HCT116 (cell line): ENCODE measurements around the gene BRD9. TPM values are rescaled to one million over a fixed set of nuclear protein-coding genes. Genes with fewer than 3 reads are reported as not detected.

ENCODE experiments used
- ATAC-seq: fragments of 200-7000 bp; cut with Tn5 transposase; 2 replicates; pipeline ENCODE4 v1.9.1; 2020; ENCODE audit warnings: mild to moderate bottlenecking, moderate library complexity
- BruUV-seq: library from RNA; stranded (reverse); fragments of 400-500 nt; replicated peaks from 2 replicates; lab custom pipeline; 2021; lab: Mats Ljungman, UMichigan
- CTCF ChIA-PET: fragments of 300-600 bp; sonication (Branson Sonifier 250); formaldehyde crosslinking; loops from one replicate; lab custom pipeline; 2021; ENCODE audit warnings: antibody characterized with exemption; lab: Charles Lee
- POLR2A ChIA-PET: fragments of 300-600, 350-600 bp; sonication (Branson Sonifier 250); formaldehyde crosslinking; loops from one replicate; lab custom pipeline; 2021; ENCODE audit warnings: antibody characterized with exemption; lab: Charles Lee
- RAD21 ChIA-PET, 2 experiments: fragments of 300-600 bp; sonication (Branson Sonifier 250); formaldehyde crosslinking; loops; one replicate each; lab custom pipeline; 2023; ENCODE audit warnings: low total read pairs in 2 of 2; ENCODE audit not compliant: uncharacterized antibody in 2 of 2, unreplicated experiment in 2 of 2, low non-redundant PET in 1 of 2; lab: Charles Lee
- DNase-seq: peaks from one replicate; pipeline ENCODE4 v3.0.0-alpha.2; 2010; ENCODE audit warnings: low read depth, low spot score
- H2AFZ ChIP-seq: fragments of 200-600 bp; shearing (Covaris generic), sonication (generic); 2 replicates; pipeline ENCODE4 v1.6.1; 2017; ENCODE audit warnings: low read depth, mixed run types, mixed read lengths, antibody characterized with exemption, low read length; ENCODE audit not compliant: poor library complexity, severe bottlenecking
- H3K27ac ChIP-seq: 2 replicates; pipeline ENCODE4 v1.5.1; 2012; ENCODE audit warnings: low read depth, low read length
- H3K27me3 ChIP-seq: fragments of 200-600 bp; sonication (generic); 2 replicates; pipeline ENCODE4 v1.6.1; 2016; ENCODE audit warnings: mixed run types, low read length, mixed read lengths; ENCODE audit not compliant: insufficient read depth
- H3K36me3 ChIP-seq, 2 experiments: fragments of 200-500 bp in 1 of 2; fragments of 200-600 bp in 1 of 2; sonication (Bioruptor generic) in 1 of 2; sonication (generic) in 1 of 2; 2 replicates each; pipeline versions ENCODE4 v1.5.1 to v1.6.1; 2014 to 2016; ENCODE audit warnings: low read length in 2 of 2, inconsistent platforms in 1 of 2, mixed read lengths in 1 of 2, mixed run types in 1 of 2; ENCODE audit not compliant: insufficient read depth in 2 of 2, control insufficient read depth in 1 of 2
- H3K4me1 ChIP-seq, 2 experiments: fragments of 200-600 bp in 1 of 2; sonication (generic) in 1 of 2; 2 replicates each; pipeline versions ENCODE4 v1.5.1 to v1.6.1; 2012 to 2017; ENCODE audit warnings: low read length in 2 of 2, inconsistent platforms in 1 of 2, mild to moderate bottlenecking in 1 of 2, mixed read lengths in 1 of 2, mixed run types in 1 of 2, moderate library complexity in 1 of 2; ENCODE audit not compliant: insufficient read depth in 2 of 2, control insufficient read depth in 1 of 2
- H3K4me2 ChIP-seq: fragments of 200-600 bp; sonication (generic); 2 replicates; pipeline ENCODE4 v1.6.1; 2017; ENCODE audit warnings: mixed run types, low read length, mixed read lengths
- H3K4me3 ChIP-seq, 2 experiments: fragments of 200-600 bp in 1 of 2; sonication (generic) in 1 of 2; replicated peaks in 1 of 2; 2 replicates each; pipeline ENCODE4 v1.5.1; 2011 to 2016; ENCODE audit warnings: low read length in 2 of 2, control low read depth in 1 of 2, low read depth in 1 of 2, mild to moderate bottlenecking in 1 of 2, mixed read lengths in 1 of 2, mixed run types in 1 of 2
- H3K79me2 ChIP-seq: fragments of 200-600 bp; sonication (generic); 2 replicates; pipeline ENCODE4 v1.6.1; 2017; ENCODE audit warnings: mild to moderate bottlenecking, mixed run types, low read length, moderate library complexity, mixed read lengths; ENCODE audit not compliant: insufficient read depth
- H3K9ac ChIP-seq: fragments of 200-600 bp; sonication (generic); 2 replicates; pipeline ENCODE4 v1.6.1; 2016; ENCODE audit warnings: low read length, mixed read lengths
- H3K9me2 ChIP-seq: fragments of 200-600 bp; sonication (generic), shearing (Covaris generic); 2 replicates; pipeline ENCODE4 v1.6.1; 2017; ENCODE audit warnings: mixed run types, mild to moderate bottlenecking, moderate library complexity; ENCODE audit not compliant: insufficient read depth
- H3K9me3 ChIP-seq, 2 experiments: fragments of 200-500 bp in 1 of 2; fragments of 200-600 bp in 1 of 2; sonication (Bioruptor generic) in 1 of 2; sonication (generic) in 1 of 2; 2 replicates each; pipeline ENCODE4 v1.6.1; 2014 to 2017; ENCODE audit warnings: low read length in 2 of 2, mixed read lengths in 2 of 2, inconsistent platforms in 1 of 2, low read depth in 1 of 2, mild to moderate bottlenecking in 1 of 2, mixed run types in 1 of 2, moderate library complexity in 1 of 2; ENCODE audit not compliant: control insufficient read depth in 1 of 2, insufficient read depth in 1 of 2
- H4K20me1 ChIP-seq: fragments of 200-600 bp; sonication (generic), shearing (Covaris generic); 2 replicates; pipeline ENCODE4 v1.6.1; 2017; ENCODE audit warnings: mixed run types, mild to moderate bottlenecking, moderate library complexity; ENCODE audit not compliant: insufficient read depth
- CBX3 ChIP-seq: IDR thresholded peaks from 2 replicates; pipeline ENCODE4 v1.6.1; 2012; ENCODE audit warnings: low read depth
- CEBPB ChIP-seq: IDR thresholded peaks from 2 replicates; pipeline ENCODE4 v1.6.1; 2012; ENCODE audit warnings: low read depth
- EZH2 ChIP-seq: fragments of 200-600 bp; sonication (generic); IDR thresholded peaks from 2 replicates; pipeline ENCODE4 v1.6.1; 2017; ENCODE audit warnings: antibody characterized with exemption, mixed run types
- EZH2phosphoT487 ChIP-seq: fragments of 200-600 bp; IDR thresholded peaks from 2 replicates; pipeline ENCODE4 v1.6.1; 2018; ENCODE audit warnings: antibody characterized with exemption, borderline replicate concordance
- FOSL1 ChIP-seq: IDR thresholded peaks from 2 replicates; pipeline ENCODE4 v1.6.1; 2012; ENCODE audit warnings: low read depth
- JUND ChIP-seq: IDR thresholded peaks from 2 replicates; pipeline ENCODE4 v1.6.1; 2012
- POLR2AphosphoS5 ChIP-seq: IDR thresholded peaks from 2 replicates; pipeline ENCODE4 v1.6.1; 2011; ENCODE audit warnings: mild to moderate bottlenecking, low read depth, low read length, moderate library complexity
- SIN3A ChIP-seq: IDR thresholded peaks from 2 replicates; pipeline ENCODE4 v1.6.1; 2012; ENCODE audit warnings: low read depth
- SP1 ChIP-seq: IDR thresholded peaks from 2 replicates; pipeline ENCODE4 v1.6.1; 2012; ENCODE audit warnings: low read depth
- SRF ChIP-seq: IDR thresholded peaks from 2 replicates; pipeline ENCODE4 v1.6.1; 2012; ENCODE audit warnings: low read depth
- TCF7L2 ChIP-seq: IDR thresholded peaks from 2 replicates; pipeline ENCODE4 v1.7.0; 2011; ENCODE audit warnings: borderline replicate concordance, inconsistent platforms; ENCODE audit not compliant: insufficient read depth, insufficient read length; ENCODE audit errors: extremely low read depth
- YY1 ChIP-seq: IDR thresholded peaks from 2 replicates; pipeline ENCODE4 v1.6.1; 2011; ENCODE audit warnings: low read length, low read depth, moderate library complexity, mild to moderate bottlenecking; ENCODE audit not compliant: insufficient replicate concordance; ENCODE audit errors: extremely low read depth
- ZNF274 ChIP-seq: fragments of 200-500 bp; sonication (Bioruptor generic); IDR thresholded peaks from 2 replicates; pipeline ENCODE4 v1.6.1; 2014; ENCODE audit warnings: mild to moderate bottlenecking, low read depth, low read length, inconsistent platforms
- intact Hi-C: fragments of 100-400 bp; cut with micrococcal nuclease; formaldehyde crosslinking; loops from 2 replicates; pipeline ENCODE4 v1.10.0; 2022
- total RNA-seq: library from RNA; stranded (reverse); gene quantifications from one replicate; pipeline ENCODE4 v1.2.1, GENCODE V29; 2021; ENCODE audit not compliant: unreplicated experiment
- TF ChIP-seq, protein P1 (sequence below): IDR thresholded peaks from 2 replicates; pipeline ENCODE4 v1.6.1; 2012
- TF ChIP-seq, protein P2 (sequence below): IDR thresholded peaks from 2 replicates; pipeline ENCODE4 v1.6.1; 2012; ENCODE audit warnings: low read depth

BRD9 gene
- total RNA-seq, 1 experiment from 2014 or later = 54.6 TPM

DNA sequence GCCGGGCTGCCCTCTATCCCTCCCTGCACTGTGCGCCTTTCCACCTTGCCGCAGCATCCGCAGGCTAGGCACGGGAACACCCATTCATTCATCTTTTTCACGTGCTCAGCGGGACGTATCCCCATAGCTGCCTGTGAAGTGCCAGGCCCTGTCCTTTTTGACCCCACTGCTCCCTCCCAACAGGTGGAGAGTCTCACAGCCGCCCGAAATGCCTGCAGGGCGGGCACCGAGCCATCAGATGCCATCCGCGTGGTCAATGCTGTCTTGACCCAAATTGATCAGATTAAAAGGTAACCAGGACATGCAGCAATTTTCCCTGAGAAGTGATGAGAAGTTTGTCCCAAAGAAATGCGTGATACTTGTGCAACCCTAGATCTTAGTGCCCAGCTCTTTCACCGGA is 15.6 kb upstream of the BRD9 start:
- Histone ChIP-seq H3K36me3 (peaks cover 32 to 51% of the 10 kb centered on the region in 2 experiments), H3K9me2 (no peaks in the 10 kb centered on the region), H3K9ac (no peak overlapping the region), H3K4me1 (peaks cover 14 to 27% of the 10 kb centered on the region in 2 experiments), H3K79me2 (peaks cover 20% of the 10 kb centered on the region), H3K27ac (no peak overlapping the region), H3K27me3 (no peaks in the 10 kb centered on the region), H3K4me3 (no peak overlapping the region), H2AFZ (no peak overlapping the region), H4K20me1 (peaks cover 10% of the 10 kb centered on the region; the same call in 1 of the 2 replicates), H3K9me3 (no peaks in the 10 kb centered on the region), H3K4me2 (no peak overlapping the region)
- BruUV-seq = no TSS peak
- DNase-seq = no peak
- RAD21 ChIA-PET = no interaction called here
- POLR2A ChIA-PET = no interaction called here
- intact Hi-C loops = loop anchor here (10.0 kb wide), 1 partner anchor 463 kb away; the partner anchor contains the start of gene EXOC3
- TF ChIP-seq CBX3 (no peak), EZH2phosphoT487 (no peak), JUND (no peak), ZNF274 (no peak), CEBPB (no peak), FOSL1 (no peak), YY1 (no peak), SIN3A (no peak), SRF (no peak), EZH2 (no peak), POLR2AphosphoS5 (no peak), SP1 (no peak), TCF7L2 (no peak)
- TF ChIP-seq, protein P1, sequence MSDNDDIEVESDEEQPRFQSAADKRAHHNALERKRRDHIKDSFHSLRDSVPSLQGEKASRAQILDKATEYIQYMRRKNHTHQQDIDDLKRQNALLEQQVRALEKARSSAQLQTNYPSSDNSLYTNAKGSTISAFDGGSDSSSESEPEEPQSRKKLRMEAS = no peak
- TF ChIP-seq, protein P2, sequence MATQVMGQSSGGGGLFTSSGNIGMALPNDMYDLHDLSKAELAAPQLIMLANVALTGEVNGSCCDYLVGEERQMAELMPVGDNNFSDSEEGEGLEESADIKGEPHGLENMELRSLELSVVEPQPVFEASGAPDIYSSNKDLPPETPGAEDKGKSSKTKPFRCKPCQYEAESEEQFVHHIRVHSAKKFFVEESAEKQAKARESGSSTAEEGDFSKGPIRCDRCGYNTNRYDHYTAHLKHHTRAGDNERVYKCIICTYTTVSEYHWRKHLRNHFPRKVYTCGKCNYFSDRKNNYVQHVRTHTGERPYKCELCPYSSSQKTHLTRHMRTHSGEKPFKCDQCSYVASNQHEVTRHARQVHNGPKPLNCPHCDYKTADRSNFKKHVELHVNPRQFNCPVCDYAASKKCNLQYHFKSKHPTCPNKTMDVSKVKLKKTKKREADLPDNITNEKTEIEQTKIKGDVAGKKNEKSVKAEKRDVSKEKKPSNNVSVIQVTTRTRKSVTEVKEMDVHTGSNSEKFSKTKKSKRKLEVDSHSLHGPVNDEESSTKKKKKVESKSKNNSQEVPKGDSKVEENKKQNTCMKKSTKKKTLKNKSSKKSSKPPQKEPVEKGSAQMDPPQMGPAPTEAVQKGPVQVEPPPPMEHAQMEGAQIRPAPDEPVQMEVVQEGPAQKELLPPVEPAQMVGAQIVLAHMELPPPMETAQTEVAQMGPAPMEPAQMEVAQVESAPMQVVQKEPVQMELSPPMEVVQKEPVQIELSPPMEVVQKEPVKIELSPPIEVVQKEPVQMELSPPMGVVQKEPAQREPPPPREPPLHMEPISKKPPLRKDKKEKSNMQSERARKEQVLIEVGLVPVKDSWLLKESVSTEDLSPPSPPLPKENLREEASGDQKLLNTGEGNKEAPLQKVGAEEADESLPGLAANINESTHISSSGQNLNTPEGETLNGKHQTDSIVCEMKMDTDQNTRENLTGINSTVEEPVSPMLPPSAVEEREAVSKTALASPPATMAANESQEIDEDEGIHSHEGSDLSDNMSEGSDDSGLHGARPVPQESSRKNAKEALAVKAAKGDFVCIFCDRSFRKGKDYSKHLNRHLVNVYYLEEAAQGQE = no peak
- CTCF ChIA-PET = no interaction called here
- no peak for ATAC-seq
